Daoy (cell line): ENCODE measurements around the gene CLTCL1. TPM values are rescaled to one million over a fixed set of nuclear protein-coding genes. Genes with fewer than 3 reads are reported as not detected.

Source experiments
- DNase-seq: peaks from one replicate; pipeline ENCODE4 v3.0.0-alpha.2; 2015; ENCODE audit warnings: low read depth
- total RNA-seq: library from RNA; depleted of rRNA; stranded (reverse); fragments of >200 nt; shearing (Covaris generic); gene quantifications from 2 replicates; pipeline ENCODE4 v1.2.3, GENCODE V29; 2014

CLTCL1 gene
- total RNA-seq, 1 experiment from 2014 or later, result 1.7 TPM

DNA sequence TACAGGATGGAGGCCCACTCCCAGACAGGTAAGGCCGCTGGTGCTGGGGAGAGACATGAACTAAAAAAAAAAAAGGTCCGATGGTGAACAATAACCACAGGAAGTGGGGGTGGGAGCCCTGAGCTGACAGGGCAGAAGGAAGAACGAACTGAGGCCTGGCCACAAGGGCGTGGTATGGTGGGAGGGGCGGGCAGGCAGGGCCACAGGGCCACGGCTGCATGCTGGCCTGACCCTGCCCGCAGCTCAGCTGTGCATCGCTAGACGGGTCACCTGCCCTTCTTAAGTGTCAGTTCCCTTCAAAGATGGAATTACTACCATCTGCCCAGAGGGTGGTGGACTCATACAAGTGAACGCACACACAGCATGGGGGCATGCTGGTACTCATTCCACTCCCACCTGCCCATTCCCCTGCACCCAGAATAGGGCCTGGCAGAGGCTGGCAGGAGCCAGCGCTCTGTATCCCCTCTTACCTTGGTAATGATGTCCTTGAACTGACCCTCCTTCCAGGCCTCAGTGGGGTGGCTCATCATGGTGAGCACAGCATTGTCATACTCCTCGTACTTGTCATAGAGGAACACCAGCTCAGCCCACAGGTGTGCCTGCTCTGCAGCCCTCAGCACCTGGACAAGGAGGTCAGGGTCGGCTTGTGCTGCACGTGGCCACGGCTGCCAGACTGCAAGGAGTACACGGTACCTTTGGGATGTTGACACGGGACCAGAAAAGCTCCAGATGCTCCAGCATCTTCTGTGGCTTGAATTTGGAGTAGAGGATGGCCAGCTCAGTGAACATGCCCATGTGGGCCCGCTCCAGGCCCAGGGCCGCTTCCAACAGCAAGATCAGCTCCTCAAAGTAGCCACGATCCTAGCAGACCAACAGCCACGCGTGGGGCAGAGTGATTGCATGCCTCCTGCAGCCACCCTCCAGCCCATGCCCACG, 95.5 kb downstream of the CLTCL1 start:
- DNase-seq, result no peak

DNA sequence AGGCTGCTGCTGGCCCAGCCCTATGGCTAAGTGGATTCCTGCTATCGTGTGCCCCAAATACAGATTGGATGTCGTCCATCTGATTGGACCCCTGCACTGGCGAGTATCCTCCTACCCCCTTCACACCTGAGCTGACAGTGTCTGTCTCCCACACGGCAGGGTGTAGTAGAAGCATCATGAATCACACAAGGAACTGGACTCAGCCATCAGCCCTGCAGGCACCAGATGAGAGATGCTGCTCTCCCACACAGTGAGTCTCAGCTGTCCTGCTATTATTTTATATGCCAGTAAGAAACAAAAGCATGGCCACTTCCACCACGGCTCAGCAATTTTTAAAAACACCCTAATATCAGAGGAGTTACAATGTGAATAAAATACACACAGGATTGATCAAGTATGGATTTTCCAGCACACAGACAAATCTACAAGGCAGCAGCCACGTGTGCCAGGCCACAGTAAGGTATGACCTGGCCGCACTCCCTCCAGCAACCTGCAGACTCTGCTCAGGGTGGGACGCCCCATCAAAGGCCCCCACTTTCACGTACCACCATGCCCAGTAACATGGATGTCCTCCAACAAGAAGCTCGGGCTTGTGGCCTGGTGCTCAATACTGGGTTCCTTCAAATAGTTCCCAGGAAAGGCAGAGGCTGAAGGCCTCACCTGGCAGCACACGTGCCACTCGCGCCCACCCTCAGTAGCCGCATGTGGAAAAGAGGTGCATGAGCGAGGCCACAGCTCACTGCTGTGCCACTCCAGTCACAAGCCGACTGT, 96.6 kb downstream of the CLTCL1 start:
- DNase-seq, result no peak

DNA sequence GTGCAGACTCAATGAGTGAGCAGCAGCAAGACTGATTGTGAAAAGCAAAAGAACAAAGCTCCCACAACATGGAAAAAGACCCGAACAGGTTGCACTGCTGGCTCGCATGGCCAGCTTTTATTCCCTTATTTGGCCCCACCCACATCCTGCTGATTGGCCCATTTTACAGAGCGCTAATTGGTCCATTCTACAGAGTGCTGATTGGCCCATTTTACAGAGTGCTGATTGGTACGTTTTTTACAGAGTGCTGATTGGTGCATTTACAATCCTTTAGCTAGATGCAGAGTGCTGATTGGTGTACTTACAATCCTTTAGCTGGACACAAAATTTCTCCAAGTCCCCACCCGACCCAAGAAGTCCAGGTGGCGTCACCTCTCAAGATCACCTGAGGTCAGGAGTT, 97.6 kb downstream of the CLTCL1 start:
- no peak for DNase-seq

DNA sequence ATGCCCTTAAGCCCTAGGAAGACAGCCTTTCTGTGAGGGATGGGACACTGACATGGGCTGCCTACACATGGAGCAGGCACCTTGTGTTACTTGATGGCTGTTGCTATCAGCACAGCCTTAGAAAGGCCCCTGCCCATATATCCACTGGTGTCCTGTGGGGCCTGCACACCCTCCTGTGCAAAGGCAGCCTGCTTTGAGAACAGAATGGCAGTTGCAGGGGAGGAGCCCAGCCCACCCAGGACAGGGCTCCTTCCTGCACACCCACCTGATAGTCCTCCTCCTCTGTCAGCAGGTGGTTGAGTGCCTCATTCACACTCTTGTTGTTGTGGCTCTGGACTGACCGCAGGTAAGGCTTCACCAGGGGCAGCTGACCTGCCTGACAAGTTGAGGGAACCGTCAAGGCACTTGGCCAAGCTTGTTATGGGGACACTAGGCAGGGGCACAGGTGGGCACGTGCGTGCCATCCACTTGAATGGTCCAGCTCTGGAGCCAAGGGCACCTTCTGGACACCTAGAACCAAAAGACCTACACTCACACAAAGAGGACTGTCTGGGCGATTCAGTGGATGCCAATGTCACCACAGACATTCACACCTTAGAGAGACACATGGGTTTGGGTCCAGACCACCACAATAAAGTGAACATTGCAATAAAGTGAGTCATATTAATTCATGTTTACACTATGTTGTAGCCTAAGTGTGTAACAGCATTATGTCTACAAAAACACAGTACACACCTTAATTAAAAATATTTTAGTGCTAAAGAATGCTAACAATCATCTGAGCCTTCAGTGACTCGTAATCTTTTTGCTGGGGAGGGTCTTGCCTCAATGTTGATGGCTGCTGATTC, 103.6 kb downstream of the CLTCL1 start:
- no peak for DNase-seq

DNA sequence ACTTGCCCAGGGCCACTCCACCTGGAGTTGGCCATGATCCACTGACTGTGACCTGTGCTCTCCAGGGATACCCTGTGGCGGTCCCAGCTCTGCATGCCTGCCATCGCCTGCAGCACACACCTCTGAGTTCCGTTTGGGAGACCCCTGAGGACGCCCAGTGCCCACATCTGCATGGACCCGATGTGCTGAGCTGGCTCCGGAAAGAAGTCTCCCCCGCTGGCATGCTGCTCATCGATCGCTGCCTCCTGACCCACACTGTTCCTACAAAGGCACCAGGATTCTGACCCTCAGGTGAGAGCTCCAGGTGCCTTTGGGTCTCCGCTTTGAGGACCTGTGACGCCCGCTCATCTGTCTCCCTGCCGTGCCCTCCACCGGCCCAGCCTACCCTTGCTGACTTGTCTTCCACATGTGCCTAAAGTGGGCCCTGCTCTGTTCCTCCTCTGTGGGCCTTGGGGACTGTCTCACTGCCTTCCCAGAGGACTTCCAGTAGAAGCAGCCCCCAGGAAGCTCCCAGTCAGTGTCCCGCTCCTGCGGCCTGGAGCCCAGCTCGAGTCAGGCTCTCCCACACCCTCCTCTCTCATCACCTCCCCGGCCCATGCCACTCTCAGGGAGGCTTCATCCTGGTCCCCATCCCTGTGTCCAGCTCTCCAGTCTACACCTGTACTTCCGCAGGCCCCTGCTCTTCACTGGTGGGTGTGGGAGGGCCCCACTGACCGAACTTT, 107.1 kb downstream of the CLTCL1 start:
- no peak for DNase-seq

DNA sequence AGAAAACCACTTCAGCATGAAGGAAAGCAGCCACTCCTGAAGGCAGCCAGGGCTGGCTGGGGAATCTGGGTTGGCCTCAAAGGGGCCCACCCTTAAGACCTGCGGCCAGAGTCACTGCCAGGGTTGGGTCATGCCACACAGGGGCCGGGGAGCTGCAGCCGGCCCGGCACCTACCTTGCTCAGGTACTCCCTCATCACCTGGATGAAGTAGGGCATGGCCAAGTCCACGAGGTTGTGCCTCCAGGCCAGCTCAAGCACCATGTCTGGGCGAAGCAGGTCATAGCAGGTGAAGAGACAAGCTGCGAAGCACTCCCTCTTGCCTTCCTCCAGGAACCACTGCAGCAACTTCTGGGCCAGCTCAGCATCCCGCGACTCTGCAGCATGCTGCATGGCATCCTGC, 108.3 kb downstream of the CLTCL1 start:
- no peak for DNase-seq

DNA sequence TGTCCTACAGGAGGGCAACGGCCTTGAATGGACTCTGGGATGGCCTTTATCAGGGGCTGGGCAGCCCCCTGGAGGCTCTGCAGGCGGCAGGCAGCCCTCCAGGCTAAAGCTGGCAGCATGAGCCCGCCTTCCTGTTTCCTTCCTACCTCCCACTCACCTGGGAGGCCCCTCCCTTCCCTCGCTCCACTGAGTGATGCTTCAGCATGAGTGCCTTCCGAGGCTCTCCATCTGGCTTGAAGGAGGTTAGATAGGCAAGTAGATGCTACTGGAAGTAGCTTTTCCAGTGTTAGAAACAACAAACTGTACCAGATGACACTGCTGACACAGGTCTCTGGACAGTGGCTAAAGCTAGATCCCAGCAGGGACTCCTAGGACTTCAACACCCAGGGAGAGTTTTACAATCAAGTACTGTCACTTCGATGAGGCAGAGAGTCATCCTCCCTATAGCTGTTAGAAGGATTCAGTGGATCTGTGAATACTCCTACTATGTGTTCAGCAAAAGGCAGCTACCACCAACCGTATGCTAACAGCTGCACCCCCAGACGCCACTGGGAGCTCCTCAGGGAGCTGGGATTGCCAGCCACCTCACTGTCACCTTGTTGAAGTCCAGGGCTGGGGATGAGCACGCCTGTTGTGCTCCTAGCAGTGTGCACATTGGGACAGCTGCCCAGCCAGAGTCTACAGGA, 108.9 kb downstream of the CLTCL1 start:
- DNase-seq, result no peak

DNA sequence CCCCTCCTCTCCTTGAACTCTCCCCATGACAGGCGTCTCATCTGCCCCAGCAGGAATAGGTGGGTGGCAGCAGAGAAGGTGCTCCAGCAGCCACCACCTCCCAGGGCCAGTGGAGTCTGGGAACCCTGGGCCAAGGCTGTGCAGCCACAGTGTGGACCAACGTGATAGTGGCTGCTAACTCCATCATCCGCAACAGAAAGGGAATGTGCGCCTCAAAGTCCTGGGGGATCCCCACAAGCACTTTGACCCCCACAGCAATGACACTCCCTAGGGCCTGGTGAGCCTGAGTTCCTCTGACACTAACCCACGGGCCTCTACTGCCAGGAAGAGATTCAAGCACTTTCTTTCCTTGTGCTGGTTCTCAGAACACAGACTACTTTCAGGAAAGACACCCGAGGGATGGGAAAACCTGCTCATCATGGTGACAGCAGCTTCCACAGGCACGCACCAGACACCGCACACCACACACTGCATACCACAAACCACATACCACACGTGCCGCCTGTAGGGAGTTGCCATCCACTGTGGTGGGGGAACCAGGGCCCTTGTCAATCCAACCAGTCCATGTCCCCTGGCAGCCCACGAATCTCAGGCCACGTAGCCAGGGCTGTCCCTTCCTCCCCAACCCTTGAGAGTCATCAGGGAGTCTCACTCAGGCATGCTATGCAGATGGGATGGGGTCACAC, 109.6 kb downstream of the CLTCL1 start:
- DNase-seq, result no peak

DNA sequence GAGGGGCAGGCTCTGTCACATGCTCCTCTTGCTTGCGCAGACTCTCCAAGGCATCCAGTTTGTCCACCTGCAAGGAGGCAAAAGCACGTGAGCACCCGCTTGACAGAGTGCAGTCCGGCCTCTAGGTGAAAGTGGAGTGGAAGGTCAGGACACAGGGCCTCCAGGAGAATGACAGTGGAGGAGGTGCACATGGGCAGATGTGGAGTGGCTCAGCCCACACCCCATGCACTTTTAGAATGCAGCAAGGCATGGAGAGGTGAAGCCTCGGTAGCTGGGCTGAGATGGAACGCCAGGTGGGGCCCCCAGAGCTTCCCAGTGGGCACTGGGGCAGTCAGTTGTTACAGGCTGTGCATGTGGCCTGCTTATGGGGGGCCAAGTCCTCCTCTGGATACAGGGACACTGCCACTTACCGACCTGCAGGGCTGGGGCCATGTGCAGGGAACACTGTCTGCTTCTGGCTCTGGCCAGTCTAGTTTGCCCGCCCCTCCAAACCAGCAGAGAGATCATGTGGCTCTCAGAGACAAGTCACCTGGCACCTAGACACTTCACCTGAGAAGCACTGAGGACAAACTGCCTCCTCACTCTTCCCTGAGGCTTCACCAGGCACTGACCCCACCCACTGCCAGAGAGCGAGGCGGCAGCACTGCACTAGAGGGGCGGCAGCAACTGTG, 110.6 kb downstream of the CLTCL1 start:
- no peak for DNase-seq

DNA sequence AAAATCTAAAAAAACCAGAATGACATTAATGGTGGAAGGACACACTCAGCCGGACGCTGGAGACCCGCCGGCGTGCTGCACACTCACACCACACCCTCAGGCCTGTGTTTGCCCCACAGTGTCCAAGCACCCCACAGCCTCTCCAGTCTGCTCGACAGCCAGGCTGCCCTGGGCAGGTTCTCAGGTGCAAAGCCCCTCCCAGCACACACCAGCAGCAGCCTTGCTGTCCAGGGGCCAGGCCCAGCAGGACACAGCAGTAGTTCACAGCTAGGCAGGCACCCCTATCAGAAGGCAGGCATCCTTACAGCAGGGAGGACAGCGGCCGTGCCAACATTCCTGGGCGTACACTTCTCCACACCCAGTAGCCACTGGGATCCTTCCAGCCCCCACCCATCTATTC, 111.3 kb downstream of the CLTCL1 start:
- DNase-seq, result no peak

DNA sequence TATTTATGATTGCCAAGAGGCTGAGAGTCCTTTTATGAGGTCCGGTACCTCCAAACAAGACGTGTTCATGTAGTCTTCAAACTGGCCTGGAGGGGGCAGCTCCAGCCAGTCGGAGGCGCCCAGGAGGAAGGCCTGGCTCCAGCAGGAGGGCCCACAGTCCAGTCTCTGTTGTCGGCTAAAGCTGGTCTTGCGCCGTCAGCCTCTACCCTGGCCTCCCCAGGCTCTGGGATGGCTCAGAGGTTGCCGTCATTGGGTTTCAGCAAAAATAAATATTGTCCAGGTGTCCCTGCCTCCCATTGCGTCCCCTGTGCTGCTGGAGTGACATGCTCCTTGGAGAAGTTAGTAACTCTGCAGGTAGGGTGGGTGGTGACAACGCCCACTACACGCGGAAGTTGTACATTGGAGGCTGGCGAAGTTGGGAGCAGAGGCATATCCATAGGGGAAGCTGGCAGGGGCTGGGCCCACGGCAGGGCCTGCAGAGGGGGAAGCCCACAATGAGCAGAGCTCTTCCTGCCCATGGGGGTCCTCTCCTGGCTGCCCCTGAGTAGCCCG, 111.9 kb downstream of the CLTCL1 start:
- DNase-seq, result peak; percentile 82

DNA sequence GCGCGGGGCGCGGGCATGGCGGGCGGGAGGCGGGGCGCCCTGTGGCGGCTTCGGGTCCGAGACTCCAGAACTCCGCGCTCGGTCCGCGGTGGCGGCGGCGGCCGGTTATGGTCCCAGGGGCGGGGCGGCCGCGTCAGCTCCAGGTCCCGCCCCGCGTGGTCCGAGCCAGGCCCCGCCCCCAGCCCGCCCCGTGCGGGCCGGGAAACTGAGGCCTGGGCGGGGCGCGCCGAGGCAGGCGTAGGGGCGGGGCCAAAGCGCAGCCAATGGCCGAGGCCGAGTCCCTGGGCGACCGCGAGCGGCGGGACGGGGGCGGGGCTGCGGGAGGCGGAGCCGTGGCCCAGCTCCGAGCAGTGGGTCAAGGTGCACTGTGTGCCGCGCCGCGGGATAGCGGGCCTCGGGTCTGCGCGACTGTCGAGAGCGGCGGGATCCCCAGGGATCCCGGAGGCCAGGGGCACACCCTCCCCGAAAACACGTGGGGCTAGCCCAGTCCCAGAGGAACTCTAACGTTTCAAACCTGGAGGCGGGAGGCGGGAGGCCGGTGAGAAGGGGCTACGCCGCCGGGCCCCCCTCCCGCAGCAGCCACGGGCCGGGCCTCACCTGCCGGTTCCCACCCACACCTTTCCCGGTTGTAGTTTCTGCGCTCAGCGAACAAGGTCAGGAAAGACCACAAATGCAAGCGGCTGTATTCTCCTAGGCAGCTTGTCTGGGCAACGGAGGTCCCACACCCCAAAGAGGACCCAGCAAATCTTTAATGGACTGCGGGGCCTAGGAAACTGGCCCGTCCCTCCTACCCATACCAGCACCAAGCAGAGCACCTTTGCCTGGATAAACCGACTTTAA, 112.6 kb downstream of the CLTCL1 start, which contains the start of gene SLC25A1:
TSS of gene SLC25A1 (minus strand) at position 80 of the 840 bp plus-strand sequence. CDS start at position 17, 63 bp downstream.
- peak; percentile 92 for DNase-seq

DNA sequence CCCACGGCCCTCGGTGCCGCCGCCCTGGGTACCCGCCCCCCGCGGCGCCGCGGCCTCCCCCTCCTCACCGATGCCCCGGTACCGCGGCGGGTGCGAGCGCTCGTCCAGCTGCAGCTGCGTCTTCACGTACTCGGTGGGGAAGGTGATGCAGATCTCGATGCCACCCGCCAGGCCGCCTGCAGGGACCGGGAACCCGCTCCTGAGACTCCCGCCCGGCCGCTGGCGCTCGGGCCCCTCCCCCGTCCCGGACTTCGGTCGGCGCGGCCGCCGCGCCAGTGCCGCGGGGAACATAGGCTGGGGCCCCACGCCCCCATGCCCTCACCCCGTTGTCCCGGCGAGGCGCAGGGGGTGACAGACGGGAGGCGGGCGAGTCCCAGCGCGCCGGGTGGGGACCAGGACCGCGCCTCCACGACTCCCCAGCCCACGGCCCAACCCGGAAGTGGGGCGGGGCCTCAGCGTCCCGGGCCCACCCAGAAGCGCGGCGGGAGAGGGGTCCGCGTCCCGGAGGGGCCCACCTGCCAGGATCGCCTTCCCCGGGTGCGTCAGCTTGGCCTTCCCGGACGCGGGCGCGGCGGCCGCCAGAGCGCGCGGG, 113.4 kb downstream of the CLTCL1 start:
- DNase-seq, result peak; percentile 59

DNA sequence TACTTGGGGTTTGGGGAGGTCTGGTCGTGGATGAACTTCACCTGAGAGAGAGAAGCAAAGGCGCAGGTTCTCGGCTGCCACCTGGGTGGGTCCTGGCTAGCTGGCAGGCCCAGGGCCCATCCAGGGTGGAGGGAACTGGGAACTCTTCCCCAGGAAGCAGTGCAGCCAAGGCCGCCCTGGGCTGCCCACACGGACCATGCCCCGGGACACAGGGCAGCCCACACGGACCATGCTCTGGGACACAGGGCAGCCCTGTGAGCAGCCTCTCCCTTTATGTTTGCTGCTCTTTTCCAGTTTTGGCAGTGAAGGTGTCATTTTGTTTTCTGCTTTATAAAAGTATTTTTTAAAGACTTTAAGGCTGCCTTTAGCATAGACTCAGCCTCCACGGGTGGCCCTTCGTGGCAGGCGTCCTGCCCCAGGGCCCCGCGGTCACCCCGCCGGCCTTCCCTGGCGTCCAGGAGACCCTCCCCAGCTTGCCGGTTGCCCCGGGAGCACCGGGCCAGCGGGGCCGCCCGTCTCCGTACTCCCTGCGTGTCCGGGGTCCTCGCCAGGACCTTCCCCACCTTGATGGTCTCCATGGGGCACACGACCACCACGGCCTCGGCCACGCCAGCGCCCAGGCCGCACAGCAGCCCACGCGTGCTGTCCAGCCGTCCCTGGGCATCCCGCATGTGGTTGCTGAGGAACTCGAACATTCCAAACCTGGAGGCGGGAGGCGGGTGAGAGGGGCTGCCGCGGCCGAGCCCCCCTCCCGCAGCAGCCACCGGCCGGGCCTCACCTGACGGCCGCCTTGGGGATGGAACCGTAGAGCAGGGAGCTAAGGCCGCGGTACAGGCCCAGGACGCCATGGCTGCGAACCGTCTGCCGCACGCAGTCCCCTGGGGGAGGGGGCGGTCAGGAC, 114.1 kb downstream of the CLTCL1 start:
- no peak for DNase-seq

DNA sequence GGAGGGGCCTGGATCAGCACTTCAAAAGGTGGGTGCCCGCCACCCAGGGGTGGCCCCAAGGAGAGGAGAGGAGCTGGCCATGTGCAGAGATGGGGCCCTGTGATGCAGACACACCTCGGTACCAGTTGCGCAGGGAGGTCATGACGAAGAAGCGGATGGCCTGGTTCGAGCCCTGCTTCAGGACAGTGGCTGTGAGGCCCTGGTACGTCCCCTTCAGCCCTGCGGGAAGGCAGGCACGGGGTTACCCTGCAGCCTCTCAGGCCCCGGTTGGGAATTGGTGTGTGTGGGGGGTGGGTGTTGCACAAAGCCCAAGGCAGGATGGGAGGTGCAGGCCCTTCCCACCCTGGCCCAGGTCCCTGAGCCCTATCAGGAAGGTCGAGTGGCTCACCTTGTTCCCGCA, 114.8 kb downstream of the CLTCL1 start:
- no peak for DNase-seq

DNA sequence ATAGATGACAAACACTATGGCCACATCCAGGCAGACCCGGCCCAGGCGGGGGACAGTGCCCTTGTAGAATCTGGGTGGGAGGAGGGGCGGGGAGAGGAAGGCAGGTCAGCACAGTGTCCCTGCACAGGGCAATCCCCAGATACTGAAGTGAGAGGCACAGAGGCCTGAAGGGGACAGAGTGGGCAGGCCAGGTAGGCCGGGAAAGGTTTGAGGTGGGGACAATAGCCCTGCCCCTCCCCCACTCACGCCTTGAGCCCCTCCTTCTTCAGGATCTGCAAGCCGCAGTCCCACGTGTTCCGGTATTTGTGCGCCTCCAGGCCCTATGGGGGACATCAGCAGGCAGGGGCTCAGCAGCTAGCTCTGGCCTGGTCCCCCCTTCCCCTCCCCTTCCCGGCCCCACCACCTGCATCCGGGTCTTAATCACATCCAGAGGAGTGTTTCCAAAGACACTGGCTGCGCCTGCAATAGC, 115.3 kb downstream of the CLTCL1 start:
- DNase-seq, result no peak
